Astrocyte of the cerebellum (primary cell): ENCODE results near the gene KCTD20.

Experiments used
- DNase-seq: peaks from one replicate; pipeline ENCODE4 v3.0.0-alpha.2; 2011; ENCODE audit warnings: low read depth
- H3K4me3 ChIP-seq: 2 replicates; pipeline ENCODE4 v1.5.1; 2011; ENCODE audit warnings: mild to moderate bottlenecking, low read depth, low read length, moderate library complexity
- in situ Hi-C: cut with HindIII; loops from 2 replicates; pipeline ENCODE4 v1.10.0; 2017; ENCODE audit warnings: low sequenced_read_pairs
- TF ChIP-seq, protein P1 (sequence below): IDR thresholded peaks from 2 replicates; pipeline ENCODE4 v1.5.1; 2012; ENCODE audit warnings: low read length, low read depth, moderate library complexity, mild to moderate bottlenecking; ENCODE audit errors: missing control alignments

Gene KCTD20

DNA sequence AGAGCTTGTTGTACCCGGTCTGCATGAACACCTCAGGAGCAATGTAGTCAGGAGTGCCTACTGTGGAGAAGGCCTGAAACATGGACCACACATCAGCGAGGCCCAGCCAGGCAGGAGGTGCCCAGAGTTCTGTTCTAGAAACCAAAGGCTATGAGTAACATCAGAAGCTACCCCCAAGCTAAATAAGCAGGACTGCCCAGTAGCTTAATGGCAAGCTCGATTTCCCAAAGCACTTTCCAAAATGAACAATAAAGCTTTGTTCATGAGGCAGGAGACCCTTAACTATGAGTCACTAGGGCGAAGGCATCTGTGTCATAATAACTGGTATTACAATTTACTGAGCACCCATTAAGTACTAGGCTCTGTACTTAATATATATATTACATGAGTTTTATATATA, 57.1 kb downstream of the KCTD20 start:
- in situ Hi-C loops = no loop called here
- DNase-seq = no peak

DNA sequence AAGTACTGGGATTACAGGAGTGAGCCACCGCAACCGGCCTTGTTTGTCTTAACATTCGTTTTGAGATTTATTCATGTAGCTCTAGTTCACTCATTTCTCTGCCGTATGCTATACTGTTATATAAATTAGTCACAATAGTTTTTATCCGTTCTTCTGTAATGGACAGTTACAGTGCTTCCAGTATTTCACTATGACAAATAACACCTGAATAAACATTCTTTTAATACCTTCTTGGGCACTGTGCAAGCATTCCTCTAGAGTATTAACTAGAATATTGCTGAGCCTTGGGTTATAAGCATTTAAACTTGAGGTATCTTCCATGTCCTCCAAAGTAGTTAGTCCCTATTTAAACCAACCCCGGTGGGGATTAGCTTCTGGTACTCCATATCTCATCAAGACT, 58.9 kb downstream of the KCTD20 start:
- in situ Hi-C loops = no loop called here
- no peak overlapping the region for H3K4me3 ChIP-seq
- DNase-seq = no peak
- TF ChIP-seq, protein P1, sequence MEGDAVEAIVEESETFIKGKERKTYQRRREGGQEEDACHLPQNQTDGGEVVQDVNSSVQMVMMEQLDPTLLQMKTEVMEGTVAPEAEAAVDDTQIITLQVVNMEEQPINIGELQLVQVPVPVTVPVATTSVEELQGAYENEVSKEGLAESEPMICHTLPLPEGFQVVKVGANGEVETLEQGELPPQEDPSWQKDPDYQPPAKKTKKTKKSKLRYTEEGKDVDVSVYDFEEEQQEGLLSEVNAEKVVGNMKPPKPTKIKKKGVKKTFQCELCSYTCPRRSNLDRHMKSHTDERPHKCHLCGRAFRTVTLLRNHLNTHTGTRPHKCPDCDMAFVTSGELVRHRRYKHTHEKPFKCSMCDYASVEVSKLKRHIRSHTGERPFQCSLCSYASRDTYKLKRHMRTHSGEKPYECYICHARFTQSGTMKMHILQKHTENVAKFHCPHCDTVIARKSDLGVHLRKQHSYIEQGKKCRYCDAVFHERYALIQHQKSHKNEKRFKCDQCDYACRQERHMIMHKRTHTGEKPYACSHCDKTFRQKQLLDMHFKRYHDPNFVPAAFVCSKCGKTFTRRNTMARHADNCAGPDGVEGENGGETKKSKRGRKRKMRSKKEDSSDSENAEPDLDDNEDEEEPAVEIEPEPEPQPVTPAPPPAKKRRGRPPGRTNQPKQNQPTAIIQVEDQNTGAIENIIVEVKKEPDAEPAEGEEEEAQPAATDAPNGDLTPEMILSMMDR = no peak

More for the DNA sequence above, 57.1 kb downstream of the KCTD20 start:
- TF ChIP-seq, protein P1 = no peak
- H3K4me3 ChIP-seq = no peak overlapping the region

DNA sequence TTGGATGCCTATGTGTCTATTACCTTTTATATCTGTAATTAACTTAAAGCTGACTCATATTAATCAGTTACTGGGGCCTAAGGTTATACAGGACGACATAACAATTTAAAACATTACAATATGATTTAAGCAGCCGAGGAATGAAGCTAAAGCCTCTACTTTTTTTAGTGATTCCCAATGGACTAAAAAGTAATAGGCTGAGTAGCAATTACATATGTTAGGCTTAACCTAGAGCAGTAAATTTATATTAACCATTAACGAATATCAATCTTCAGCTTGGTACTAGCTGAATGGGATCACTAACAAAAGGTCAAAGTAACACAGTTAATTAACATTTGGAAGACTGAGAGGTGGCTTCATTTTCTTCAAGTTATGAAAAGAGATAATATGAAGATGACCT, 61.4 kb downstream of the KCTD20 start:
- in situ Hi-C loops = no loop called here
- H3K4me3 ChIP-seq = no peak overlapping the region
- no peak for DNase-seq
- TF ChIP-seq, protein P1 = no peak

DNA sequence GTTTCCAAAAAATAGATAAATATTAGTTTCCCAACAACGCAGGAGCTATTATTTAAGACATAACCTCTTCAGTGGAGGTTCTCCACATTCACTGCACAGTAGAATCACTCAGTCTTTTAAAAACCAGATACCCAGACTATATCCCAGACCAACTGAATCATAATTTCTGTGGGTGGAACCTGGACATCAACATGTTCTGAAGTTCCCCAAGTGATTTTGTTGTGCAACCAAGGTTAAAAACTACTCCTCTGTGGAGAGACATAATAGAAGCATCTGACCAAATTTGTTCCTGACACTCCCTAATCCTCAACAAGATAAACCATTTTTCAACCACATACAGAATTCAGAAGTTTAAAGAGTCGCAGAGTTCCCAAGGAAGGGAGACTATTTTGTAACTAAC, 62.2 kb downstream of the KCTD20 start:
- DNase-seq = no peak
- no peak overlapping the region for H3K4me3 ChIP-seq
- TF ChIP-seq, protein P1 = no peak
- in situ Hi-C loops = no loop called here

DNA sequence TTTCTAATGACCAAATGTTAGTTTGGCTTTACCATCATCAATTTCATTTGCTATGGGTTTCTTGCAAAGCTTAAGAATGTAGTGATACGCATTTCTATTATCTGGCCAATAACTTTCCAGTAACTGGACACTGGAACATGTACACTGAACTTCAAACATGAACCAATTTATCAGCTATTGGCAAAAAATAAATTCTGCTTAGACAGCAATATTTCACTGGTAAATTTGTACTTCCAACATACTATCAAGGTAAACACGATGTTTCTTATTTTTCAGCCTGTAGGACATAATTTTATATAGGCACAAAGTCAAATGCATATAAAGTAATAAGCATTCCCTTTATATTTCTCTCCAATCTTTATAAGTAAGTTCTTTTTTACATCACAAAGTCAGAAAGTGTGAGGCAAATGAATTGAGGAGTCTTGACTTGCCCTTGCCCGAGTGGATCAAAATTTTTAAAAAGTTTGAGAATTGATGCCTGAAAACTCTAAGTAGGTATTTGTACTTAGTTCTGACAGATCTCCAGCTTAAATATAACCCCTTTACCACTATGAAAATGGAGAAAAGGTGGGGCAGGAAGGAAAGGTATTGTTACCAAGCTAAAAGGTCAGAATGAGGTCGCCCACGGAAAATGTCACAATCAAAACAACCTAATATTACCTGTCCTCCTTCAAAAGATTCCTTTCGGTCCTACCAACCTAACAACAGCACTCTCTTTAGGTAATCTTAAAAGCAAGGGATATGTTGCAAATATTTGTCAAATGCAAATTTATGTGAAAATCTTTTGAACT, 63.1 kb downstream of the KCTD20 start:
- TF ChIP-seq, protein P1 = no peak
- H3K4me3 ChIP-seq = no peak overlapping the region
- in situ Hi-C loops = no loop called here
- DNase-seq = no peak

DNA sequence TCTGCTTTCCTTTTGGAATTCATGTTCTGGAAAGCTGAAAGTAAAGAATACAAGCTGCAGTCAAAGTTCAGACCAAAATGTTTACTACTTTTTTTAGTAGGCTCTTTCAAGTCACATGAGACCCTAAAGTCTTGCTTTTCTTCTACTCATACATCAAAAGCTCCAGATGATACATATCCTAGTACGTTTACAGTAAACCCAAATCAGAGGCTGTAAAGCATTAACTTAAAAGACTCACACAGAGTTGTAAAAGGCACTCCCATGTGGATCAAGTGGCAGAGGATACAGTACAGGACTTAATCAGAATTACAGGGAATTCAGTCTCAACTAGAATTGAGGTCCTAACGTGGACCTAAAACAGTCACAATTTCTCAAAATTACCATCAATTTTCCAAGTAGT, 63.8 kb downstream of the KCTD20 start:
- TF ChIP-seq, protein P1 = no peak

DNA sequence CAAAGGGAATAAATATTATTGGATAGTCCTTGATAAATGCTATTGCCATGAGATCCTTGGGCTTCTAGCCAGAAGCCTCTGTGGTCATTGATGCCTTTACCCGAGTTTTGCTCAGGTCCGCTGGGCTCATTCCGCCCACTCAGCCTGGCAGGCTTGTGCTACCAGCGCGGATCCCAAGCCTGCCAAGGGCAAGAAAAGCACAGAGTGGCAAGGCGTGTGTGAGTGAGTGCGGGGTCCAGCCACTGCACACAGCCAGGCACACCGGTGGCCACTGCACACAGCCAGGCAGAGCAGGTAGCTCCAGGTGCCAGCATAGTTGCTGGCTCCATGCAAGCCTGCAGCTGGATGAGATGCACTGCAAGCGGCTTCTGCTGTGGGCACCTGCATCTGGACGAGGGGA, 65.7 kb downstream of the KCTD20 start:
- no peak overlapping the region for H3K4me3 ChIP-seq
- DNase-seq = no peak
- in situ Hi-C loops = no loop called here
- TF ChIP-seq, protein P1 = no peak

More for the DNA sequence above, 63.8 kb downstream of the KCTD20 start:
- DNase-seq = no peak
- in situ Hi-C loops = no loop called here
- H3K4me3 ChIP-seq = no peak overlapping the region
